Measurements from ENCODE around the gene PDSS2.

DNA sequence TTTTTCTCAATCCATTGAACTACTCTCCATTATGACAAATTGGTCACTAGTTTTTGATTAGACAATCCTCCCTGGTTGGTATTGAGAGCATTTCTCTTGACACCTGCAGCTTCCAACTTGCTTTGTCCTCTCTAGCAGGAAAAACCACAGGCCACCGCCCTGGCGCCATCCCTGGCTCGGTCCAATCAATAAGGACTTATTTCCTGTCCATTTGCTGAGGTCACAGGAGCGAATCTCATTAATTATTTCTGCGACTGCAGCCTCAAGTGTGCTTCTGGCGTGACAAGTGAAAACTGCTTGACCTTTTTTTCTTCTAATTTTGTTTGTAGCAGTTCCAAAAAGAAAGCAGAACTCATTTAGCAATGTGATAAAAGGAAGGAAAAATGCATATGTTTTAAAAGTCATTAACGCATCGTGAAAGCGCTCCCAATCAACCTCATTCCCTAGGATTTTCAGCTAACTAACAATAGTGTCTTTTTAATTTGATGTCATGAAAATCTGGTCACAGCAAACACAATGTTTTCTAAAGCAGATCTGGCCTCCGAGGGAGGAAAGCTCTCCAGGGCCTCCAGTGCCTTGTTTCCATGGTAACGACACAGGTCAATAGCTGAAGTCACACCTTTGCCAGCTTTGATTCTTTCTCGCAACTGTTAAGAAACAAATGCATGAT, 305.1 kb downstream of the PDSS2 start:
- TF ChIP-seq POLR2A (IDR thresholded peaks at IDR 0.05) = no peak
- TF ChIP-seq, protein P1, sequence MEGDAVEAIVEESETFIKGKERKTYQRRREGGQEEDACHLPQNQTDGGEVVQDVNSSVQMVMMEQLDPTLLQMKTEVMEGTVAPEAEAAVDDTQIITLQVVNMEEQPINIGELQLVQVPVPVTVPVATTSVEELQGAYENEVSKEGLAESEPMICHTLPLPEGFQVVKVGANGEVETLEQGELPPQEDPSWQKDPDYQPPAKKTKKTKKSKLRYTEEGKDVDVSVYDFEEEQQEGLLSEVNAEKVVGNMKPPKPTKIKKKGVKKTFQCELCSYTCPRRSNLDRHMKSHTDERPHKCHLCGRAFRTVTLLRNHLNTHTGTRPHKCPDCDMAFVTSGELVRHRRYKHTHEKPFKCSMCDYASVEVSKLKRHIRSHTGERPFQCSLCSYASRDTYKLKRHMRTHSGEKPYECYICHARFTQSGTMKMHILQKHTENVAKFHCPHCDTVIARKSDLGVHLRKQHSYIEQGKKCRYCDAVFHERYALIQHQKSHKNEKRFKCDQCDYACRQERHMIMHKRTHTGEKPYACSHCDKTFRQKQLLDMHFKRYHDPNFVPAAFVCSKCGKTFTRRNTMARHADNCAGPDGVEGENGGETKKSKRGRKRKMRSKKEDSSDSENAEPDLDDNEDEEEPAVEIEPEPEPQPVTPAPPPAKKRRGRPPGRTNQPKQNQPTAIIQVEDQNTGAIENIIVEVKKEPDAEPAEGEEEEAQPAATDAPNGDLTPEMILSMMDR (IDR thresholded peaks at IDR 0.05) = no peak
